ENCODE measurements around the gene NPLOC4. TPM values are rescaled to one million over a fixed set of nuclear protein-coding genes. Genes with fewer than 3 reads are reported as not detected.

Gene NPLOC4
- total and polyA plus RNA-seq, 2 of the 8 experiments (the other 6 are each of a cell fraction or from before 2014, with no cell fraction given) = 70.7 to 92.7 TPM

GRCh38 chr17:81636505-81637288 lies at the start of gene NPLOC4, which contains the start of gene TSPAN10 (continued):
- peak; percentile 54 for TF ChIP-seq SAP30 (IDR thresholded peaks at IDR 0.05; ENCODE audit: insufficient read depth, insufficient replicate concordance, low read length)
- peak; percentile 37; the same call in 1 of the 2 replicates for TF ChIP-seq TCF12 (IDR thresholded peaks at IDR 0.05; ENCODE audit: low read depth, low read length)
- TF ChIP-seq SP4 (IDR thresholded peaks at IDR 0.05; ENCODE audit: low read length) = 0 out of 2 replicates have a peak, but pooled peaks have one; percentile 42
- TF ChIP-seq FOSL1 (IDR thresholded peaks at IDR 0.05; ENCODE audit: insufficient read depth, low read depth, low read length) = 0 out of 2 replicates have a peak, but pooled peaks have one; percentile 62
- TF ChIP-seq BCL11A (IDR thresholded peaks at IDR 0.05; ENCODE audit: low read depth in 2 of 2, low read length in 2 of 2) = no peak
- TF ChIP-seq CEBPB (IDR thresholded peaks at IDR 0.05; ENCODE audit: low read depth, low read length) = peak; percentile 15; the same call in 1 of the 2 replicates
- peak; percentile 93 for TF ChIP-seq TBP (IDR thresholded peaks at IDR 0.05; ENCODE audit: low read depth, low read length)
- no peak for TF ChIP-seq CBX8 (IDR thresholded peaks at IDR 0.05; ENCODE audit: borderline replicate concordance, low read depth, low read length)
- TF ChIP-seq RFX5 (IDR thresholded peaks at IDR 0.05; ENCODE audit: borderline replicate concordance, low read depth, low read length) = no peak
- TF ChIP-seq POLR2AphosphoS5 (IDR thresholded peaks at IDR 0.05; ENCODE audit: low read depth, low read length) = peak; percentile 91
- TF ChIP-seq RNF2 (IDR thresholded peaks at IDR 0.05; ENCODE audit: borderline replicate concordance, low read depth, low read length, missing control alignments, poor library complexity, severe bottlenecking) = no peak
- TF ChIP-seq MAX (IDR thresholded peaks at IDR 0.05) = peak; percentile 58; the same call in 1 of the 2 replicates
- TF ChIP-seq GABPA (IDR thresholded peaks at IDR 0.05; ENCODE audit: borderline replicate concordance, insufficient read depth, low read length) = peak; percentile 90
- TF ChIP-seq KDM1A (IDR thresholded peaks at IDR 0.05; ENCODE audit: borderline replicate concordance, low read length) = no peak
- peak; percentile 93 for TF ChIP-seq NRF1 (IDR thresholded peaks at IDR 0.05; ENCODE audit: low read depth, low read length)
- TF ChIP-seq NANOG (IDR thresholded peaks at IDR 0.05; ENCODE audit: insufficient read depth, low read depth, low read length, poor library complexity, severe bottlenecking) = peak; percentile 58
- TF ChIP-seq TAF7 (optimal IDR thresholded peaks at IDR 0.05; ENCODE audit: borderline replicate concordance, low read depth, low read length) = peak; percentile 92
- peak; percentile 85 to 96; a peak in 3 of 4 replicates for TF ChIP-seq SIN3A (conservative IDR thresholded peaks at IDR 0.05 in 1 of 2, IDR thresholded peaks at IDR 0.05 in 1 of 2; ENCODE audit: low read depth in 1 of 2, low read length in 2 of 2)
- TF ChIP-seq SP1 (IDR thresholded peaks at IDR 0.05; ENCODE audit: low read depth, low read length) = peak; percentile 64; the same call in 1 of the 2 replicates
- TF ChIP-seq CBX5 (IDR thresholded peaks at IDR 0.05; ENCODE audit: low read depth, low read length) = no peak
- TF ChIP-seq POU5F1 (IDR thresholded peaks at IDR 0.05; ENCODE audit: low read depth, low read length) = no peak
- TF ChIP-seq CHD1 (IDR thresholded peaks at IDR 0.05; ENCODE audit: low read depth, low read length) = no peak
- peak; percentile 63 for TF ChIP-seq KDM4A (IDR thresholded peaks at IDR 0.05; ENCODE audit: low read depth, low read length, severe bottlenecking)

Measured in H1 (cell line).